WTC11 (cell line): ENCODE measurements around the gene SEZ6L.

ENCODE experiments used
- FOXK1 ChIP-seq: sonication (generic); formaldehyde crosslinking; IDR thresholded peaks from 2 replicates; pipeline ENCODE4 v1.8.0; 2022; ENCODE audit warnings: mild to moderate bottlenecking, moderate library complexity, missing genetic modification reagents
- ZNF138 ChIP-seq: sonication (generic); formaldehyde crosslinking; conservative IDR thresholded peaks from 2 replicates; pipeline ENCODE4 v1.8.1; 2022; ENCODE audit warnings: mild to moderate bottlenecking, moderate library complexity, missing genetic modification reagents
- TF ChIP-seq, protein P1 (sequence below): fragments of 200-600 bp; IDR thresholded peaks from 2 replicates; pipeline ENCODE4 v1.8.0; 2022; ENCODE audit warnings: antibody characterized with exemption
- TF ChIP-seq, protein P2 (sequence below): sonication (generic); formaldehyde crosslinking; IDR thresholded peaks from 2 replicates; pipeline ENCODE4 v1.8.1; 2023; ENCODE audit warnings: mild to moderate bottlenecking, missing genetic modification reagents, moderate library complexity

DNA sequence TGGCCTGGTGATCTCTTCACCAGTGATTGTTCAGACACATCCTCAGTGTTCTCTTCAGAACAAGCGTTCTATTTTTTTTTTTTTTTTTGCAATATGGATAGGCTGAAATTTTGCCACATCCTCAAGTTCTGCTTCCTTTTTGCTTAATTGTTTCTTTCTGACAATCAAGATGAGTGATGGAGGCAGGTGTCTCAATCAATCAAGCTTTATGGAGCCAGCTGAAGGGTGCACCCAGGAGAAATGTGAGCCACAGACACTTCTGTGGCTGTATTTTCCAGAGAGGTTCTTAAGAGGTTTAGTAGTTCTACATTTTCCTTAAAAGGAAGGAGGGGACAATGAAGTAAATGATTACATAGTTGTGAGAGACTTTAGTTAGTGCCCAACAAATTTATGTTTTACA, 215.9 kb downstream of the SEZ6L start:
- TF ChIP-seq FOXK1 (CRISPR knock-in tag), result no peak
- no peak for TF ChIP-seq ZNF138 (CRISPR knock-in tag)
- TF ChIP-seq, protein P1, sequence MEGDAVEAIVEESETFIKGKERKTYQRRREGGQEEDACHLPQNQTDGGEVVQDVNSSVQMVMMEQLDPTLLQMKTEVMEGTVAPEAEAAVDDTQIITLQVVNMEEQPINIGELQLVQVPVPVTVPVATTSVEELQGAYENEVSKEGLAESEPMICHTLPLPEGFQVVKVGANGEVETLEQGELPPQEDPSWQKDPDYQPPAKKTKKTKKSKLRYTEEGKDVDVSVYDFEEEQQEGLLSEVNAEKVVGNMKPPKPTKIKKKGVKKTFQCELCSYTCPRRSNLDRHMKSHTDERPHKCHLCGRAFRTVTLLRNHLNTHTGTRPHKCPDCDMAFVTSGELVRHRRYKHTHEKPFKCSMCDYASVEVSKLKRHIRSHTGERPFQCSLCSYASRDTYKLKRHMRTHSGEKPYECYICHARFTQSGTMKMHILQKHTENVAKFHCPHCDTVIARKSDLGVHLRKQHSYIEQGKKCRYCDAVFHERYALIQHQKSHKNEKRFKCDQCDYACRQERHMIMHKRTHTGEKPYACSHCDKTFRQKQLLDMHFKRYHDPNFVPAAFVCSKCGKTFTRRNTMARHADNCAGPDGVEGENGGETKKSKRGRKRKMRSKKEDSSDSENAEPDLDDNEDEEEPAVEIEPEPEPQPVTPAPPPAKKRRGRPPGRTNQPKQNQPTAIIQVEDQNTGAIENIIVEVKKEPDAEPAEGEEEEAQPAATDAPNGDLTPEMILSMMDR, result no peak
- TF ChIP-seq, protein P2, sequence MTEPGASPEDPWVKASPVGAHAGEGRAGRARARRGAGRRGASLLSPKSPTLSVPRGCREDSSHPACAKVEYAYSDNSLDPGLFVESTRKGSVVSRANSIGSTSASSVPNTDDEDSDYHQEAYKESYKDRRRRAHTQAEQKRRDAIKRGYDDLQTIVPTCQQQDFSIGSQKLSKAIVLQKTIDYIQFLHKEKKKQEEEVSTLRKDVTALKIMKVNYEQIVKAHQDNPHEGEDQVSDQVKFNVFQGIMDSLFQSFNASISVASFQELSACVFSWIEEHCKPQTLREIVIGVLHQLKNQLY (CRISPR knock-in tag), result no peak
